ENCODE results near the gene ARAP1. TPM values are rescaled to one million over a fixed set of nuclear protein-coding genes. Genes with fewer than 3 reads are reported as not detected.

ARAP1 gene
- total RNA-seq, 1 experiment from 2014 or later: 66.1 TPM

GRCh38 chr11:72704028-72704782 is 48.0 kb downstream of the ARAP1 start:
- Histone ChIP-seq H3K9me3 (ENCODE audit: low read depth, low read length, poor library complexity, severe bottlenecking) (no peaks in the 10 kb centered on the region), H3K27ac (ENCODE audit: low read depth, low read length, poor library complexity, severe bottlenecking) (no peak overlapping the region), H3K4me3 (ENCODE audit: low read depth, low read length, poor library complexity, severe bottlenecking) (no peak overlapping the region), H3K27me3 (replicated peaks; ENCODE audit: insufficient read depth, low read depth, low read length, poor library complexity) (no peaks in the 10 kb centered on the region), H3K4me1 (ENCODE audit: insufficient read depth, low read length, poor library complexity, severe bottlenecking) (peaks cover 6% of the 10 kb centered on the region), H3K36me3 (ENCODE audit: insufficient read depth, low read length, poor library complexity, severe bottlenecking) (peaks cover 15% of the 10 kb centered on the region)
- BruUV-seq (replicated peaks): no TSS peak
- ChIA-PET CTCF (no interaction called here), POLR2A (ENCODE audit: low non-redundant PET) (no interaction called here)
- no peak for DNase-seq (ENCODE audit: low spot score)
- intact Hi-C loops (cut with micrococcal nuclease; ENCODE audit: unreplicated experiment): no loop called here
- TF ChIP-seq EZH2 (IDR thresholded peaks at IDR 0.05; ENCODE audit: borderline replicate concordance, low read depth, low read length, poor library complexity, severe bottlenecking) (no peak), CTCF (conservative IDR thresholded peaks at IDR 0.05; ENCODE audit: low read depth, low read length) (0 out of 2 replicates have a peak, but pooled peaks have one; percentile 18)

GRCh38 chr11:72703267-72704008 is 48.8 kb downstream of the ARAP1 start:
- ChIA-PET POLR2A (ENCODE audit: low non-redundant PET) (no interaction called here), CTCF (no interaction called here)
- no peak overlapping the region for H3K27ac ChIP-seq (ENCODE audit: low read depth, low read length, poor library complexity, severe bottlenecking)
- intact Hi-C loops (cut with micrococcal nuclease; ENCODE audit: unreplicated experiment): no loop called here
- BruUV-seq (replicated peaks): no TSS peak
- H3K9me3 ChIP-seq (ENCODE audit: low read depth, low read length, poor library complexity, severe bottlenecking): no peaks in the 10 kb centered on the region
- H3K4me1 ChIP-seq (ENCODE audit: insufficient read depth, low read length, poor library complexity, severe bottlenecking): peaks cover 6% of the 10 kb centered on the region
- H3K4me3 ChIP-seq (ENCODE audit: low read depth, low read length, poor library complexity, severe bottlenecking): no peak overlapping the region
- no peaks in the 10 kb centered on the region for H3K27me3 ChIP-seq (replicated peaks; ENCODE audit: insufficient read depth, low read depth, low read length, poor library complexity)
- H3K36me3 ChIP-seq (ENCODE audit: insufficient read depth, low read length, poor library complexity, severe bottlenecking): peaks cover 16% of the 10 kb centered on the region
- DNase-seq (ENCODE audit: low spot score): no peak
- no peak for TF ChIP-seq CTCF (conservative IDR thresholded peaks at IDR 0.05; ENCODE audit: low read depth, low read length)
- TF ChIP-seq EZH2 (IDR thresholded peaks at IDR 0.05; ENCODE audit: borderline replicate concordance, low read depth, low read length, poor library complexity, severe bottlenecking): no peak

GRCh38 chr11:72702577-72703241 is 49.5 kb downstream of the ARAP1 start:
- POLR2A ChIA-PET (ENCODE audit: low non-redundant PET): no interaction called here
- H3K9me3 ChIP-seq (ENCODE audit: low read depth, low read length, poor library complexity, severe bottlenecking): no peaks in the 10 kb centered on the region
- no TSS peak for BruUV-seq (replicated peaks)
- CTCF ChIA-PET: interaction anchor here (0.6 kb wide), 1 partner anchor 19 kb away, joined by 9 read pairs; no protein-coding TSS in a partner anchor
- no peak overlapping the region for H3K27ac ChIP-seq (ENCODE audit: low read depth, low read length, poor library complexity, severe bottlenecking)
- TF ChIP-seq CTCF (conservative IDR thresholded peaks at IDR 0.05; ENCODE audit: low read depth, low read length) (no peak), EZH2 (IDR thresholded peaks at IDR 0.05; ENCODE audit: borderline replicate concordance, low read depth, low read length, poor library complexity, severe bottlenecking) (no peak)
- intact Hi-C loops (cut with micrococcal nuclease; ENCODE audit: unreplicated experiment): no loop called here
- H3K36me3 ChIP-seq (ENCODE audit: insufficient read depth, low read length, poor library complexity, severe bottlenecking): peaks cover 16% of the 10 kb centered on the region
- H3K27me3 ChIP-seq (replicated peaks; ENCODE audit: insufficient read depth, low read depth, low read length, poor library complexity): no peaks in the 10 kb centered on the region
- DNase-seq (ENCODE audit: low spot score): no peak
- H3K4me3 ChIP-seq (ENCODE audit: low read depth, low read length, poor library complexity, severe bottlenecking): no peak overlapping the region
- H3K4me1 ChIP-seq (ENCODE audit: insufficient read depth, low read length, poor library complexity, severe bottlenecking): peaks cover 6% of the 10 kb centered on the region

Data from A673 (cell line).